ENCODE results near the gene UNCX.
"Not testable (repeated sequence)": the region's sequence is repeated elsewhere in the genome, so short reads cannot be mapped to it uniquely, and the experiment has no call there.

Gene UNCX

GRCh38 chr7:1279895-1280294 lies 47.2 kb downstream of the UNCX start:
- not testable (repeated sequence) for DNase-seq

GRCh38 chr7:1281068-1281467 lies 48.4 kb downstream of the UNCX start:
- no peak for DNase-seq

- no peak for DNase-seq
These were observed 50.0 kb downstream of the UNCX start for GRCh38 chr7:1282679-1283078.

GRCh38 chr7:1283337-1283736 lies 50.7 kb downstream of the UNCX start:
- no peak for DNase-seq

GRCh38 chr7:1283941-1284742 lies 51.5 kb downstream of the UNCX start:
- no peak for DNase-seq

- no peak for DNase-seq
These were observed 52.2 kb downstream of the UNCX start for GRCh38 chr7:1284743-1285458.

GRCh38 chr7:1285556-1286301 lies 53.1 kb downstream of the UNCX start:
- no peak for DNase-seq
